NCI-H2107 (cell line): Measurements from ENCODE around the gene PDC.
"Not testable (repeated sequence)": the region's sequence is repeated elsewhere in the genome, so short reads cannot be mapped to it uniquely, and the experiment has no call there.

Source experiments
- DNase-seq: peaks from one replicate; lab custom pipeline; 2025; lab: John Stamatoyannopoulos, UW

Gene PDC

GRCh38 chr1:186401446-186401845 is 59.5 kb downstream of the PDC start:
- DNase-seq, result not testable (repeated sequence)
